Neural cell (in vitro differentiated cells): ENCODE measurements around the gene TSFM.

ENCODE experiments used
- CTCF ChIP-seq: fragments of 450-650 bp; IDR thresholded peaks from 2 replicates; pipeline ENCODE4 v1.5.1; 2014; ENCODE audit warnings: antibody characterized with exemption, mild to moderate bottlenecking, moderate library complexity; ENCODE audit not compliant: poor library complexity, severe bottlenecking
- EP300 ChIP-seq: fragments of 450-650 bp; conservative IDR thresholded peaks from 2 replicates; pipeline ENCODE4 v1.6.1; 2014; ENCODE audit warnings: antibody characterized with exemption, mild to moderate bottlenecking, moderate library complexity; ENCODE audit not compliant: poor library complexity, severe bottlenecking
- MXI1 ChIP-seq: fragments of 450-650 bp; conservative IDR thresholded peaks from 2 replicates; pipeline ENCODE4 v1.6.1; 2014; ENCODE audit warnings: antibody characterized with exemption, mild to moderate bottlenecking; ENCODE audit not compliant: poor library complexity, severe bottlenecking
- POLR2AphosphoS5 ChIP-seq: IDR thresholded peaks from 2 replicates; pipeline ENCODE4 v1.6.1; 2012
- RAD21 ChIP-seq: fragments of 450-650 bp; conservative IDR thresholded peaks from 2 replicates; pipeline ENCODE4 v1.6.1; 2014; ENCODE audit warnings: antibody characterized with exemption, mild to moderate bottlenecking, moderate library complexity
- REST ChIP-seq: IDR thresholded peaks from 2 replicates; pipeline ENCODE4 v1.6.1; 2012; ENCODE audit warnings: borderline replicate concordance
- TAF1 ChIP-seq: IDR thresholded peaks from 2 replicates; pipeline ENCODE4 v1.6.1; 2012; ENCODE audit warnings: low read depth

GRCh38 chr12:57737467-57738460 is 44.8 kb upstream of the TSFM start:
- peak; percentile 73 for TF ChIP-seq CTCF
- TF ChIP-seq RAD21, result peak; percentile 54
- no peak for TF ChIP-seq TAF1
- no peak for TF ChIP-seq EP300
- no peak for TF ChIP-seq REST
- no peak for TF ChIP-seq POLR2AphosphoS5
- peak; percentile 36 for TF ChIP-seq MXI1
